NCI-H2107 treated with DMSO at 0.1 percent for 48 hours (cell line): ENCODE measurements around the gene INHBE.

Source experiments
- DNase-seq: peaks from one replicate; lab custom pipeline; 2025; ENCODE audit not compliant: unreplicated experiment; lab: John Stamatoyannopoulos, UW

INHBE gene

DNA sequence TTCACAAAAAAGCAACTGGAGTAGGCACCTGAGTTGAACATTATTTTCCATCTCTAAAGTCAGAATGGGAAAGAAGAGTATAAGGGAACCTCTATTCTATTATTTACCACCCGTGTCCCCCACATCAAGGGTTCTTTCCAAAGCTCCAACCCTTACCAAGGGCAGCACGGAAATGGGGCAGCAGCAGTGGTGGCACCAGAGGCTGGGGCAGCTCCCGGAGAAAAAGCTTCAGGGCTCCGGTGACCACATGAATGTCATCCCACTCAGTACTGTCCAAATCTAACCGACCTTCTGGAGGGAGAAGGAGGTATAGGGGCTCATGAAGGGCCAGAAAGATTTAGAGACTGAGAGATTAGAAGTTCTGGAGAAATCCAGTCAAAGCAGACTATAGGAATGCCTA lies 18.8 kb downstream of the INHBE start:
- no peak for DNase-seq

- DNase-seq = no peak
Measured at GRCh38 chr12:57474430-57474829, 19.3 kb downstream of the INHBE start.

GRCh38 chr12:57474862-57475261 lies 19.8 kb downstream of the INHBE start:
- peak; percentile 55 for DNase-seq

DNA sequence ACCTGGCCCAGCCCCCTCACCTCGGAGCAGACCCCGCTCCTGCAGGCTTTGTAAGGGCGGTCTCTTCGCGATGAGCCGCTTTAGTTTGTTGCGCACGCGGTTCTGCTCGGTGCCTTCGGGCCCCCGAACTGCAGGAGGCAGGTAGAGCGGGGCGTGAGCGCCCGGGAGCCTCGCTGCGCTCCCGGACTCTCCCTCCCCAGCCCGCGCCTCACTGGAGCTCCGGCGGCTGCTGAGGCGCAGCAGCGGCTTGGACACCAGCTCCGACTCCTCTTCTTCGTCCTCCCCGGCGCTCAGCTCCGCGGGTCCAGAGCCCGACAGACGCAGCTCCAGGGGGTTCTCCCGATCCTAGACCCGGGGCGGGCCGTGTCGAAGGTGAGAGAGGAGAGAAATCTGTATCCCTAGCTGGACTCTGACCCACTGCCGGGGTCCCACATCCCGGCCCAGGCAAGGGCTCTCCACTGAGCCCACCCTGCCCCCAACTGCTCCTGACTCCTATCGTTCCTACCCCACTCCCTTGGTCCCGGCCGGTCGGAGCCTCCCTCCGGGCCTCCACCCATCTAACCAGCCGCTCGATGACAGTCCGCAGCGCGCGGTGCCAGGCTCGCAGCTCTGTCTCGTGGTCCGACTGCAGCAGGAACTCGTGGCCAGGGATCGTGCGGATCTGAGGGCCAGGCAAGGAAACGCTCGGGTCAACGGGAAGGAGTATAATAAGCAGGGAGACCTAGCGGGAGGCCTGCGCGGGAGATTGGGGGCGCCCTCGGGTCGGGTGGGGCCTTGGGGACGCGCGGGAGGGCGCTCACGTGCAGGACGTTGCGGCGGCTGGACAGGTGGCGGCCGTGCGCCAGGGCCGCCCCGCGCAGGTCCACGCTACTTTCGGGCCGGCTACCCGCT lies 20.4 kb downstream of the INHBE start:
- DNase-seq = no peak

DNA sequence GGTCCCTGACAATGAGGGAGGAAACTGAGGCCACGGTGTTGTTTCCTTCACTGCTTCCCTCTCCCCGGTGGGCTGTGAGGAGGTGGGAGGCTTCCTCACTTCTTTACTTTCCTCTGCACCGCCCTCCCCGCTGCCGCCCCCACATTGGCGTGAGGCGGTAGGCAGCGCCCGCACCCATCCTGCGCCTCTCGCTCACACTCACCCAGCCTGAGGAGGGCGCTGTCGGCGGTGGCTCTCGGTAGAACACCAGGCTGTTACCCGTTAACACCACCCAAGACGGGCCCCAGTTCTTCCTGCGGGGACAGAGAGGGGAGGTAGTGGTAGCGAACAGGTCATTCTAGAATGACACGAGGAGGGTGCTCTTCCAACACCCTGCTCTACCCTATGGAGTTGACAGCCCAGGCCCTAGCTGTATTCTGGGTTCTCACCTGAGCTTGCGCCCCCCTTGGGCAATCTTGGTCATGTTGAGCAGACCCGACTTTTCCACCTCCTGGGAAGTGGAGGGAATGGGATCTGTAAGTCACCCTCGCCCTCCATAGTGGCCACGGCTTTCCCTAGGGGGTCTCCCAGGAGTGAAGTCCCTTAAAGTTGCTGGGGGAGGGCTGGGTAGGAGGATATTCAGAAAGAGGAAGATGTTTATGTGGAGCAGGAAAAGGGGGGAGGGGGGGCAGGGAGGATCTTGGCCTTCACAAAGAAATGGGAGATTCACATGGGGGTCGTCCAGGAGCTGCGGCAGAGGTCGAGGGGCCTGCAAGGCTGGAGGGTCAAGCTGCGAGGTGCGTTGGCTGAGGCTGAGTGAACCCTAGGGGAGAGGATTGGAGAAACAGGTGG lies 21.3 kb downstream of the INHBE start:
- DNase-seq = no peak

- no peak for DNase-seq
Measured at GRCh38 chr12:57476993-57477709, 22.0 kb downstream of the INHBE start.

- no peak for DNase-seq
Measured at GRCh38 chr12:57477710-57478681, 22.9 kb downstream of the INHBE start.

GRCh38 chr12:57479043-57479375 lies 23.9 kb downstream of the INHBE start:
- DNase-seq = no peak

DNA sequence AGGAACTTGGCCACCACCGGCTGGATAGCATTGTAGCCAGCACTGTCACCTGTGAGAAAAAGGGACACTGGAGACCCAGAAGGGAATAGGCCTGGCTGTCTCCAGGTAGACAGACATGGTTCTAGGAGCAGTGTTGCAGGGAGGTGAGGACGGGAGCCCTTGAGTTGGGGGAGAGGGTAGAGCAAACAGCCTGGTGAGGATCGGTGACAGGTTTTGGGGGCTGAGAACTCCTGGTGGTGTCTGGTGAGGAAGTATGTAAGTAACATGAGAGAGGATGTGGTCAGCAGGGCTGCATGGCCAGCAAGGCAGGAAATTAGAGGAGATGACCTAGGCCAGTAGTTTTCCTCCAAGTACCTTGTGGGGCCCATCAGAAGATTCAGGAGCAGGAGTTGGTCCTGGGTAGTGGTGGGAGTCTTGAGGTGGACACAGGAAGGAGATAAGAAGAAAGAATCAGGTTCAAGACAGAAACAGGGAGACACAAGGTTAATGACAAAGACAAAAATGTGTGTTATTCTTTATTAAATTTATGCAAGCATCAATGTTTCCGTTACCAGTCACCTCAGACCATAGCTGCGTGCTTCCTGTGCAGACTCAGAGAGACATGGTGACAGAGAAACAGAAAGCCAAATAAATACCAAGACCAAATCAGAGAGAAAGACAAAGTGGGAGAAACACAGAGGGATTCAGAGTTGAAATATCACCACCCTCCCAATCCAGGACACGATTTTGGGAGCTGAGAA lies 24.4 kb downstream of the INHBE start, which contains the start of gene ARHGAP9:
Gene ARHGAP9 (minus strand): TSS at position 491 of the 740 bp plus-strand sequence. CDS start 460 bp downstream, at position 31.
- no peak for DNase-seq

DNA sequence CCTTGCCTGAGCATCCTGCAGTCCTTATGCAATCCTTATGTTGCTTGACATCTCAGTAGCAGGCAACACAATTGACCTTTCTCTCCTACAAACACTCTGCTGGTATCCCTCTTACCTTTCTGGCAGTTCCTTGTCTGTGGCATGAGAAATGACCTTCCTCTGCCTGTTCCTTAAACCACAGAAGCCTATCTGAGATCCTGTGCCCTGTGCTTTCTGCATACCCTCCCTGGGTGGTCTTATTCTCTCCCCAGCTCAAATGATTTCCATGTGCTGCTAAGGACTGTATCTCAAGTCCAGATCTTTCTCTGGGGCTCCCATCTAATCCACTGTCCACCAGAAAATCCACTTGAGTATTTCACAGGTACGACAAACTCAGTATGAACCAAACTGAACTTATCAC lies 26.6 kb downstream of the INHBE start:
- no peak for DNase-seq

DNA sequence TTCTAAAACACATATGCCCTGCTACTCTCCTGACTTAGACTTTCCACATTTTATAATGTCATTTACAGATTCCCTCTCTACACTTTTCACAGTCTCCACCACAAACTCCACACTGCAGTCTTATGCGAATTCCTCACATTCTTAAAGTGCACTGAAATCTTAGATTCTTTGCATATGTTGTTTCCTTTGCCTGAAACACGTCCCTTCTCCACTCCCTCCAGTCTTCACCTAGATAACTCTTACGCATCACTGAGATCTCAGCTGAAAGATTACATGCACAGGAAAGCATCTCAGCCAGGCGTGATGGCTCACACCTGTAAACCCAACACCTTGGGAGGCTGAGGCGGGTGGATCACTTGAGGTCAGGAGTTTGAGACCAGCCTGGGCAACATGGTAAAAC lies 28.4 kb downstream of the INHBE start:
- DNase-seq = no peak

GRCh38 chr12:57485695-57486094 lies 30.6 kb downstream of the INHBE start:
- DNase-seq = no peak

DNA sequence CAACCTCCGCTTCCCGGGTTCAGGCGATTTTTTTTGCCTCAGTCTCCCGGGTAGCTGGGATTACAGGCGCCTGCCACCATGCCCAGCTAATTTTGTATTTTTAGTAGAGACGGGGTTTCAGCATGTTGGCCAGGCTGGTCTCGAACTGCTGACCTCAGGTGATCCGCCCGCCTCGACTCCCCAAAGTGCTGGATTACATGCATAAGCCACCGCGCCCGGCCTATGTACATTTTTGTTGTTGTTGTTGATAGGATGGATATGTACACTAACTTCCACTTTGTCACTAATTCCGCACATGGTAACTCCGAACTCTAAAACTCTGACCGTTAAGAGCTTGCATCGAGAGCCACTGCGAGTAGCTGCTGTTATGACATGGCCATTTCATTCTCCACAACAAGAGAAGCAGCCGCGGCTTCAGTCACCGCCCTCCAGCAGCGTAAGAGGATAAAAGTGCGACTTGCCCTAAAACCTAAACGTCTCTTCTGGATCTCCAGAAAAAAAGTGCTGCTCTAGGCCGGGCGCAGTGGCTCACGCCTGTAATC lies 32.0 kb downstream of the INHBE start:
- no peak for DNase-seq

DNA sequence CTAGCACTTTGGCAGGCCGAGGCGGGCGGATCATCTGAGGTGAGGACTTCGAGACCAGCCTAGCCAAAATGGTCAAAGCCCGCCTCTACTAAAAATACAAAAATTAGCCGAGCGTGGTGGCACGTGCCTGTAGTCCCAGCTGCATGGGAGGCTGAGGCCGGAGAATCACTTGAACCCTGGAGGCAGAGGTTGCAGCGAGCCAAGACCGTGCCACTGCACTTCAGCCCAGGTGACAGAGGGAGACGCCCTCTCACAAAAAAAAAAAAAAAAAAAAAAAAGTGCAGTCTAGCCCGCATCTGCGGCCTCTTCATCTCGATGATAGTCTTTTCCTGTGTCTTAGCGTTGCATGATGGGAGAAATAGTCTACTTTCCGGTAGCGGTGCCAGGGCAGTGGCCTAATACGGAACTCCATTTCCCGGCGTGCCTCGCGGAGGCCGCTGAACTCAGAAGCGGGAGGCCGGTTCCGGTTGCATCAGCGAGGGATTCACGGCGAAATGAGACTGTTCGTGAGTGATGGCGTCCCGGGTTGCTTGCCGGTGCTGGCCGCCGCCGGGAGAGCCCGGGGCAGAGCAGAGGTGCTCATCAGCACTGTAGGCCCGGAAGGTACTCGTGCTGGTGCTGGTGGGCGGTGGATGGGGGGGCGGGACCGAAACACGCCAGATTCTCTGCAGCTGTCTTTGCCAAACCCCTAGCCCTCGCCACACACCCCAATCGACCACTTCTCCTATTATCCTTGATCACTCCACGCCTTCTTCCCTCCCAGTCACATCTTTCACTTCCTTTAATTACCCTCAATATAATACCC lies 32.7 kb downstream of the INHBE start, which contains the start of gene MARS1:
Gene MARS1 (plus strand): TSS at position 472 of the 805 bp plus-strand sequence. CDS start 23 bp downstream, at position 495.
- peak; percentile 96 for DNase-seq

DNA sequence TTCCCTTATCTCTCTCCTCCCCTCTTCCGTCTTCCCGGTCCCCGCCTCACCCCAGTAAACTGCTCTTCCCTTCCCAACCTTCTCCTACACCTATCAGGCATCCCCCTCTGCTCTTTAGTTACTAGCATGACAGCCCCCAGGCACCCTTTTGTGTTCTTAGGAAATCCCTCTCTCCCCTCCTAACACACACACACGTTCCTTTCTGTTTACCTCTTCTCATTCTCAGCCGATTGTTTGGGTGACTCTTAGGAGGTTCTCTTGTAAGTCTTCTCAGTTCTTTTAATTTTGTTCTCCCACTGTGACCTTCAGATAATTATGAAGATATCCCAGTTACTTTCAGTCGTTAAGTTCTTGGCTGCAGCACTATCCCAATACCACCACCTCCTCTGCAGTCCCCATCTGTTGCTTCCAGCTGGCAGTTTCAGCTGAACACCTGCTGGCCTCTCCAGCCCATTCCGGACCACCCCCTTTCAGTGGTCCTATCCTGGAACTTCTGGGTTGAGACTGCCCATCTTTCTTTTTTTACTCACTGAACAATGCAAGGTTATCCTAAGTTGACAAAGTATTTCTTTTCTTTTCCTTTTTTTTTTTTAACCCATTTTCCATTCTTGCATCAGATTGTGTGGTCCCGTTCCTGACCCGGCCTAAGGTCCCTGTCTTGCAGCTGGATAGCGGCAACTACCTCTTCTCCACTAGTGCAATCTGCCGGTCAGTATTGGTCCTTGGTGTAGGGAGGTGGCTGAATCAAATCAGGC lies 33.5 kb downstream of the INHBE start:
- no peak for DNase-seq

DNA sequence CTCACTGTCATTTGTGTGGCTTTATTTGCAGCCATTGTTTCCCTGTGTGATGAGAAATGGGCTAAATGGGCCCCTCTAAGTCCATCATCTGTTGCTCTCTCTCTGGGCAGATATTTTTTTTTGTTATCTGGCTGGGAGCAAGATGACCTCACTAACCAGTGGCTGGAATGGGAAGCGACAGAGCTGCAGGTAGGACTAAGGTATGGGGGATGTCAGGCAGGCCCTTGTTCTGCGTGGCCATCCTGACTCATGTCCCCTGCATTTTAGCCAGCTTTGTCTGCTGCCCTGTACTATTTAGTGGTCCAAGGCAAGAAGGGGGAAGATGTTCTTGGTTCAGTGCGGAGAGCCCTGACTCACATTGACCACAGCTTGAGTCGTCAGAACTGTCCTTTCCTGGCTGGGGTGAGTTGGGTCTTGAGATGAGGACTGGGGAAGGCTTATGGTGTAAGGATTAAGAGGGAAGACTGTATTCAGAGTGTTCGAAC lies 34.1 kb downstream of the INHBE start:
- no peak for DNase-seq

- DNase-seq = no peak
Measured at GRCh38 chr12:57490126-57490525, 35.0 kb downstream of the INHBE start.
